Ecto neural progenitor cell (in vitro differentiated cells): ENCODE data around the gene CDH7.

Source experiments
- DNase-seq: peaks from one replicate; pipeline ENCODE4 v3.0.0-alpha.2; 2018; ENCODE audit warnings: low spot score

Gene CDH7

GRCh38 chr18:65767406-65767805, 16.6 kb downstream of the CDH7 start:
- no peak for DNase-seq

GRCh38 chr18:65768120-65768778, 17.4 kb downstream of the CDH7 start:
- DNase-seq: no peak

- DNase-seq: no peak
Measured at GRCh38 chr18:65769652-65770051, 18.8 kb downstream of the CDH7 start.

- no peak for DNase-seq
Measured at GRCh38 chr18:65786474-65786873, 35.7 kb downstream of the CDH7 start.

- DNase-seq: no peak
Measured at GRCh38 chr18:65788373-65788772, 37.6 kb downstream of the CDH7 start.

GRCh38 chr18:65790604-65791003, 39.8 kb downstream of the CDH7 start:
- DNase-seq: no peak

- no peak for DNase-seq
Measured at GRCh38 chr18:65791719-65792118, 40.9 kb downstream of the CDH7 start.

GRCh38 chr18:65792456-65793074, 41.8 kb downstream of the CDH7 start:
- no peak for DNase-seq

- DNase-seq: no peak
Measured at GRCh38 chr18:65808759-65809158, 57.9 kb downstream of the CDH7 start.

GRCh38 chr18:65811307-65811706, 60.5 kb downstream of the CDH7 start:
- no peak for DNase-seq

GRCh38 chr18:65815506-65815905, 64.7 kb downstream of the CDH7 start:
- DNase-seq: no peak

- DNase-seq: no peak
Measured at GRCh38 chr18:65817178-65817577, 66.4 kb downstream of the CDH7 start.

- no peak for DNase-seq
Measured at GRCh38 chr18:65821911-65822310, 71.1 kb downstream of the CDH7 start.

GRCh38 chr18:65822826-65823225, 72.0 kb downstream of the CDH7 start:
- no peak for DNase-seq

GRCh38 chr18:65827444-65827843, 76.6 kb downstream of the CDH7 start:
- no peak for DNase-seq

- no peak for DNase-seq
Measured at GRCh38 chr18:65835881-65836280, 85.1 kb downstream of the CDH7 start.

- DNase-seq: no peak
Measured at GRCh38 chr18:65846107-65846506, 95.3 kb downstream of the CDH7 start.

GRCh38 chr18:65852273-65852672, 101.5 kb downstream of the CDH7 start:
- no peak for DNase-seq

GRCh38 chr18:65859075-65859474, 108.3 kb downstream of the CDH7 start:
- DNase-seq: no peak

GRCh38 chr18:65869527-65869926, 118.7 kb downstream of the CDH7 start:
- no peak for DNase-seq

- no peak for DNase-seq
Measured at GRCh38 chr18:65876310-65876709, 125.5 kb downstream of the CDH7 start.

GRCh38 chr18:65897292-65897691, 146.5 kb downstream of the CDH7 start:
- no peak for DNase-seq

- DNase-seq: no peak
Measured at GRCh38 chr18:65901522-65901921, 150.7 kb downstream of the CDH7 start.

GRCh38 chr18:65906621-65907034, 155.8 kb downstream of the CDH7 start:
- no peak for DNase-seq
